ENCODE data around the gene AARS2.

AARS2 gene

DNA sequence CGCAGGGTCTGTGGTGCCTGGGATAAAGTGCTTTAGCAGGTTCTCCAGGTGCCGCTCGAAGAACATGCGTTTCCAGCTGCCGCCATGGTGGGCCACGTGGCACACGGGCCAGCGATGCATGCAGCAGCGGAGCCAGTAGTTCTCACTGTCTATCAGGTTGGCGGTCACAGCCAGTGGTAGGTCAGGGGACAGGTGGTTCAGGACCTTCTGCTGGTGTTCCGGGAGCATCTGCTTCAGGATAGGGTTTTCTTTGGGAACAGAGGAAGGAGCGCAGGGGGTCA lies 26.9 kb downstream of the AARS2 start:
- Mint-ChIP-seq H3K36me3 (ENCODE audit: low read depth) (no peaks in the 10 kb centered on the region), H3K4me1 (ENCODE audit: low read depth) (peaks cover 16% of the 10 kb centered on the region)

DNA sequence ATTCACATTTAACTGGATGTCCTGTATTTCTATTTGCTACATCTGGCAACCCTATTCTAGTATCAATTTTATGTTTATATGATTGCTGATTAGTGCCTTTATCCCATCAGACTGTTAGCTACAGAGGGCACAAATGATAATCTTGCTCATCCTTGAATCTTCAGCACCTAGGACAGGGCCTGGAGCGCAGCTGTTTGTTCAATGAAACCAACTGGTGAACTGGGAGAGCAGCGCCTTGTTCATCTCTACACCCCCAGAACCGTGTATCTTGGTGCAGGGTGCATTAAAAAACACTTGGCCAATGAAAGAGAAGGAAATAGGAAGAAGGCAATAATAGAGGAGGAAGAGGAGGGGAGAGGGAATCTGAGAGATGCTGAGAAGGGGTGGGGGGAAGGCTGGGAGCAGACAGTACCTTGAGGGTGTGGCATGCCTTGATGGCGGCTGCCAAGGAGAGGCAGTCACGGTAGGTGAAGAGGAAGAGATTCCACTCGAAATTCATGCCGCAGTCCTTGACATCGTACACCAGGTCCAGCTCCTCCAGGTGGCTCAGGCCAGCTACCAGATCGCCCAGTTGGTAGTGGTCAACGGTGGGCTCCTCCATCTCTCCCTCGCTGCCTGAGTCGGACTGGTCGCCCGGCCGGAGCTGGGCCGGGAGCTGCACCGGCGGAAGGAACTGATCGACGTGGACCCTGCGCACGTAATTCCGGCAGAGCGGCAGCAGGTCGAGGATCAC lies 27.4 kb downstream of the AARS2 start:
- Mint-ChIP-seq H3K27me3 (peaks cover 63% of the 10 kb centered on the region), H3K36me3 (ENCODE audit: low read depth) (no peaks in the 10 kb centered on the region), H3K9me3 (no peaks in the 10 kb centered on the region), H3K4me3 (no peak overlapping the region), H3K27ac (no peak overlapping the region), H3K4me1 (ENCODE audit: low read depth) (peaks cover 16% of the 10 kb centered on the region)
- intact Hi-C loops (cut with micrococcal nuclease) = no loop called here

More for the DNA sequence above, 26.9 kb downstream of the AARS2 start:
- Mint-ChIP-seq H3K27me3 (peaks cover 65% of the 10 kb centered on the region), H3K4me3 (no peak overlapping the region), H3K9me3 (no peaks in the 10 kb centered on the region), H3K27ac (no peak overlapping the region)
- intact Hi-C loops (cut with micrococcal nuclease) = no loop called here

DNA sequence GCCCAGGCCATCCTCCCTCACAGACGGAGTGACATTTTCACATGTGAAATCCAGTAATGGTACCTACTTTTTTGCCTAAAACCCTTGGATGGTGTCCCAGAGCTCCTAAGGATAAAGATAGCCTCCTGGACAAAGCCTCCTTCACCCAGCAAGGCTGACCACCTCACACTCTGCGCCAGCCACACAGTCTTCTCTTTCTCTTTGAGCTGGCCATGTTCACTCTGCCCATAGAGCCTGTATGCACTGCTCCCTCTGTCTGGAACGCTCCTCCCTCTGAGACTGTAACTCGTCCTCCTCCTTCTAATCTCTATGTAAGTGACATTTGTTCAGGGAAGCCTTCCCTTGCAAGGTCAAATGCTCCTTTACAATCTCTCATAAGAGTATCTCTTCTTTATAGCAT lies 28.3 kb downstream of the AARS2 start:
- no peak overlapping the region for H3K4me3 Mint-ChIP-seq
- H3K36me3 Mint-ChIP-seq (ENCODE audit: low read depth) = no peaks in the 10 kb centered on the region
- H3K27me3 Mint-ChIP-seq = peaks cover 63% of the 10 kb centered on the region
- intact Hi-C loops (cut with micrococcal nuclease) = no loop called here
- peaks cover 18% of the 10 kb centered on the region for H3K4me1 Mint-ChIP-seq (ENCODE audit: low read depth)
- H3K27ac Mint-ChIP-seq = no peak overlapping the region
- H3K9me3 Mint-ChIP-seq = no peaks in the 10 kb centered on the region

DNA sequence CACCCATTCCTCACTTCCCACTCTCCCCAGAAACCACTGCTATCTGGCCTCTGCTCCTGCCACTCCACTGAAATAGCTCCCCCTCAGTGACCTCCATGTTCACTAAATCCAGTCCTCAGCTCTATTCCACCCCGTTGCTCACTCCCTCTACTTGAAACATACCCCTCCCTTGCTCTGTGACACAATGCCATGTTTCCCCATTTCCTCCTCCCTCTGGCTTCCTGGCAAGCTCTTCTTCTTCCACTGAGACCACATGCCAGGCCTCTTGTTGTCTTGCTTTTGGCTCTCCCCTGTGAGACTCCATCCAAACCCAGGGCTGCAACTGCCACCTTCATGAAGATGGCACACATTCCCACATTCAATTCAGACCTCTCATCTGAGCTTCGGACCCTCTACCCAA lies 29.0 kb downstream of the AARS2 start:
- Mint-ChIP-seq H3K27me3 (peaks cover 63% of the 10 kb centered on the region), H3K9me3 (no peaks in the 10 kb centered on the region), H3K4me3 (no peak overlapping the region), H3K36me3 (ENCODE audit: low read depth) (no peaks in the 10 kb centered on the region), H3K4me1 (ENCODE audit: low read depth) (peaks cover 26% of the 10 kb centered on the region), H3K27ac (no peak overlapping the region)
- intact Hi-C loops (cut with micrococcal nuclease) = no loop called here

DNA sequence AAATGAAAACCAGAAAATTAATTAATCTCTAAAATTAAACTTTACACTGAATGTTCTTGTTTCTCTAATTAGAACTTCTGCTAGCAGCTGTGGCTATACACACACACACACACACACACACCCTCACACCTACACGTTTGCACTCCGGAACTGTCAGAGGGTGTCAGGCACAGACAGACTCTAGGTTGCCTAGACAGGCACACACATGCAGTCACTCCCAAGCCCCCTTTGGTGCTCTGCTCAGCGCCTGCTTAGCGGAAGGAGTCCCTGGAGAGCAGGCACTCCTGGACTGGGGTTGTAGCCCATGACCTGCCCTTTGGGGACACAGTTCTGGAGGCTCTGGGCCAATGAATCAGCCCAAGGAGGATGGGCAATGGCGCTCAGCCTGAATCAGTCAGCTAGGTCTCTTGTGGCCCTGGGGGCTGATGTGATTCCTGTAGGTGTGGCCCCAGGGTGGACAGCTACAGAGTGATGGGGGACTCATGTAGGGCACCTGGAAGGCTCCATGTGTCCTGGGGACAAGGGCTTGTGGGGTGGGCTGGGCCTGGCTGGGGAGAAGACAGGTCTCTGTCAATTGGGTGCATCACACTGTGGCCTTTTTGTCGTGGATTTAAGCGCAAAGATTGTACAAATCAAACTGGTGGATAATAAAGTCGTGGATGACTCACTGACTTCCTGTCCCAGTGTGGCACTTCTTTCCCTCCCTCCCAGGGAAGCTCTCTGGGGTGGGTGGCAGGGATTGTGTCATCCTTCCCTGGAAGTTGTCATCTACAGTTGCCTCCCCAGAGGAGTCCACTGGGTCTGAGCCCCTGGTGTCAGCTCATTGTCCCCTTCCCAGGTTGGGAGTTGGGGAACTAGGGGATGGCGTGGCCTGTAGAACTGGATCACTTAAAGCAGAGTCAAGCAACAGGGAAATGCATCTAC lies 34.1 kb downstream of the AARS2 start:
- H3K27ac Mint-ChIP-seq = peak overlapping the region; percentile 10
- H3K27me3 Mint-ChIP-seq = peaks cover 76% of the 10 kb centered on the region
- H3K4me1 Mint-ChIP-seq (ENCODE audit: low read depth) = peaks cover 24% of the 10 kb centered on the region
- no peaks in the 10 kb centered on the region for H3K36me3 Mint-ChIP-seq (ENCODE audit: low read depth)
- H3K9me3 Mint-ChIP-seq = no peaks in the 10 kb centered on the region
- intact Hi-C loops (cut with micrococcal nuclease) = no loop called here
- H3K4me3 Mint-ChIP-seq = no peak overlapping the region

DNA sequence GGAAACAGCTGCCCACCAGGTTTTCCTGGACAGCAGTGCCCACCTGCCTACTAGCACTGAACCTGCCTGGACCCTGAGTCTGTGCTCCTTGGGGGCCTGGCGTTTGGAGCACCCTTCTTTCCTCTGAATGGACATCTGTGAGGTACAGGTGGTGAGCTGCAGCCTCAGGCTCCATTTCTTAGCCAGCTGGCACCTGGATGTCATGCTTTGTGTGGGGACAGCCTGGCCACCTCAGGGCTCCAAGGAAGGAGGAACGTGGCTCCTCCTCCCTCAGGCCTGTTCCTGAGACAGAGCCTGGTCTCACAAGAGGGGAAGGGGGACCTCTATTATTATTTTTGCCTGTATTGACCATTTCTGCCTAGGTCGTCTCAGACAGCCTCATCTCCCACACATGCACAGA lies 34.8 kb downstream of the AARS2 start:
- H3K27me3 Mint-ChIP-seq = peaks cover 72% of the 10 kb centered on the region
- no peak overlapping the region for H3K27ac Mint-ChIP-seq
- no peaks in the 10 kb centered on the region for H3K36me3 Mint-ChIP-seq (ENCODE audit: low read depth)
- peaks cover 16% of the 10 kb centered on the region for H3K4me1 Mint-ChIP-seq (ENCODE audit: low read depth)
- H3K9me3 Mint-ChIP-seq = no peaks in the 10 kb centered on the region
- no peak overlapping the region for H3K4me3 Mint-ChIP-seq
- intact Hi-C loops (cut with micrococcal nuclease) = no loop called here

DNA sequence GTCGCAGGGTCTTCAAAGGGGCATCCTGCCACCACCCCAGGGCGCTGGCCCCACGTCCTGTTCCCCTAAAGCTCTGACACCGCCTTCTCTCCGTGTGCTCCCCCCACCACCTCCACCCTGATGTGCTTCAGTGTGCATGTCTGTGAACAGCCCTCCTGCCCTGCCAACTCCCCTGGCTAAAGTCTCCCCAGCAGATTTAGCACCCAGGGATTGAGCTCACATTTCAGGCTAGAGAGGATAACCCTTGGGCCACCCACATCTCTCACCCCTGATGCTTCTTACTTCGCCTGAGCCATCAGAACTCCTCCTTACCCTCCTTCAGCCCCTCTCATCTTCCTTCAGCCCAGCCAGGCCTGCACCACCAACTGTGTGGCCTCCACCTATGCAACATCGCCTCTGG lies 35.4 kb downstream of the AARS2 start:
- Mint-ChIP-seq H3K4me3 (no peak overlapping the region), H3K36me3 (ENCODE audit: low read depth) (no peaks in the 10 kb centered on the region), H3K4me1 (ENCODE audit: low read depth) (peaks cover 16% of the 10 kb centered on the region), H3K27ac (no peak overlapping the region), H3K9me3 (no peaks in the 10 kb centered on the region), H3K27me3 (peaks cover 72% of the 10 kb centered on the region)
- intact Hi-C loops (cut with micrococcal nuclease) = no loop called here

DNA sequence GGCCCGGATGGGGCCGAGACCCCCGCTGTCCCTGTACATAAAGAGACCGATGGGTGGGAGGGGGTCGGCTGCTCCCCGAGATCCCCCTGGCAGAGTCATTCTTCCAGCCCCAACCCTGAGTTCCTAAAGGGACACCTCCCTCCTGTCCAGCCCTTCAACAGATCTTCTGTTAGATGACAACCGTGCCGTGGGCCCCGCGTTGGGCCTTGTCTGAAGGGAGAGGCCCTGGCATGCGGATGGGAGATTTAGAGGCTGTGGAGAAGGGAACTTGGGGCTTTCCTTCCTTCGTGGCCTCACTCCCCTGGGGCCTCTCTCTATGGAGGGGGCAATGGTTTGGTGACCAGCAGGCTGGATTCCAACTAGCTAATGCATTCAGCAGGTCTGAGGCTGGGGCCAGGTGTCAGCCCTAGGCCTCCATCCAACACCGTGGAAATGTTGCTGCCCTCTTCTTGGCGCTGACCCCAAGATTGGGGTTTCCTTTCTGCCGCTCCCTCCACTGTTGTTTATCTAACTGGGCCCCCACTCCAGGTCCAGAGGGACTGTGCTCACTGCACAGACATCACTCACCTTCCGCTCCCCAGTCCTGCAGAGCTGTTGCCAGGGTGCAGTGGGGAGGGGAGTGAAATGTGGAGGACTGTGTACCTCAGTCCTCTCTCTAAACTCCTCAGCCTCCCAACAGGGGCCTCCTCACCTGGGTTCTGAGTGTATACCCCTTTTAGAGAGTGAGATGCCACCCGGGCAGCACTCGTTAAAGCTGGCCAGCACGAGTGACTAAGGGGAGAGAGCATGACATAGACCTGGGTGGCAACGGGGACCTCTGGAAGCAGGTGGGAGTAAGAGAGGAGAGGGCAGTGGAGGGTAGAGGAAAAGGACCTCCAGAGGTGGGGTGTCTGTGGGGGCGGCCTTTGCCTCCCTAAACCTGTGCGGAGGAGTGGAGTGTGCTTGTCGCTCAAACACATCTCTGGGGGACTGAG lies 36.2 kb downstream of the AARS2 start:
- Mint-ChIP-seq H3K9me3 (no peaks in the 10 kb centered on the region), H3K27me3 (peaks cover 74% of the 10 kb centered on the region), H3K27ac (no peak overlapping the region), H3K36me3 (ENCODE audit: low read depth) (no peaks in the 10 kb centered on the region), H3K4me1 (ENCODE audit: low read depth) (peaks cover 16% of the 10 kb centered on the region), H3K4me3 (no peak overlapping the region)
- intact Hi-C loops (cut with micrococcal nuclease) = no loop called here

DNA sequence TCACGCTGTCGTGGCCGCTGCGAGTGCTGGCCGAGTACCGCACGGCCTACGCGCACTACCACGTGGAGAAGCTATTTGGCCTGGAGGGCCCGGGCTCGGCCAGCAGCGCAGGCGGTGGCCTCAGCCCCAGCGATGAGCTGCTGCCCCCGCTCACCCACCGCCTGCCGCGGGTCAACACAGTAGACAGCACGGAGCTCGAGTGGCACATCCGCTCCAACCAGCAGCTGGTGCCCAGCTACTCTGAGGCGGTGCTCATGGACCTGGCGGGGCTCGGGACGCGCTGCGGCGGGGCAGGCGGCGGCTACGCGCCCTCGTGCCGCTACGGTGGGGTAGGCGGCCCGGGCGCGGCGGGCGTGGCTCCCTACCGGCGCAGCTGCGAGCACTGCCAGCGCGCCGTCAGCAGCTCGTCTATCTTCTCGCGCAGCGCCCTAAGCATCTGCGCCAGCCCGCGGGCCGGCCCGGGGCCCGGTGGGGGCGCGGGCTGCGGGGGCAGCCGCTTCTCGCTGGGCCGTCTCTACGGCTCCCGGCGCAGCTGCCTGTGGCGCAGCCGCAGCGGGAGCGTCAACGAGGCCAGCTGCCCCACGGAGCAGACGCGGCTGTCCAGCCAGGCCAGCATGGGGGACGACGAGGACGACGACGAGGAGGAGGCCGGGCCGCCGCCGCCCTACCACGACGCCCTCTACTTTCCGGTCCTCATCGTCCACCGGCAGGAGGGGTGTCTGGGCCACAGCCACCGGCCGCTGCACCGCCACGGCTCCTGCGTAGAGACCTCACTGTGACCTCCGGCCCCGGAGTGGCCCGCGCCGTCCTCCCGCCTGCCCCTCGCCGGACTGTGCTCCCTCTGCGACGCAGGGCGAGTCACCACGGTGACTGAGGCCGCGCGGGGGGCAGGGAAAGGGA lies 37.1 kb downstream of the AARS2 start:
- Mint-ChIP-seq H3K36me3 (ENCODE audit: low read depth) (no peaks in the 10 kb centered on the region), H3K4me3 (peak overlapping the region; percentile 10), H3K4me1 (ENCODE audit: low read depth) (peaks cover 16% of the 10 kb centered on the region), H3K27ac (no peak overlapping the region), H3K27me3 (peaks cover 82% of the 10 kb centered on the region), H3K9me3 (no peaks in the 10 kb centered on the region)
- intact Hi-C loops (cut with micrococcal nuclease) = no loop called here

DNA sequence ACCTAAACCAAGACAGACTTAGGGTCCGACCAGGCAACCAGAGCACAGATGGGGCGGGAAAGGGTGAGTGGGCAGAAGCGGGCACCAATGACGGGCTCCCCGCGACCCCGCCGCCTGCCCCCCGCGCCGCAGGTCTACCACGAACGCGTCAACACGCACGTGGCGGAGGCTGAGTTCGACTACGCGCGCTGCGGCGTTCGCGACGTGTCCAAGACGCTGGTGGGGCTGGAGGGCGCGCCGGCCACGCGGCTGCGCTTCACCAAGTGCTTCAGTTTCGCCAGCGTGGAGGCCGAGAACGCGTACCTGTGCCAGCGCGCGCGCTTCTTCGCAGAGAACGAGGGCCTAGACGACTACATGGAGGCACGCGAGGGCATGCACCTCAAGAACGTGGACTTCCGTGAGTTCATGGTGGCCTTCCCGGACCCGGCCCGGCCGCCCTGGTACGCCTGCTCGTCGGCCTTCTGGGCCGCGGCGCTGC lies 37.8 kb downstream of the AARS2 start:
- H3K4me3 Mint-ChIP-seq = no peak overlapping the region
- intact Hi-C loops (cut with micrococcal nuclease) = no loop called here
- H3K4me1 Mint-ChIP-seq (ENCODE audit: low read depth) = peaks cover 16% of the 10 kb centered on the region
- peaks cover 80% of the 10 kb centered on the region for H3K27me3 Mint-ChIP-seq
- H3K36me3 Mint-ChIP-seq (ENCODE audit: low read depth) = no peaks in the 10 kb centered on the region
- H3K9me3 Mint-ChIP-seq = no peaks in the 10 kb centered on the region
- H3K27ac Mint-ChIP-seq = no peak overlapping the region

DNA sequence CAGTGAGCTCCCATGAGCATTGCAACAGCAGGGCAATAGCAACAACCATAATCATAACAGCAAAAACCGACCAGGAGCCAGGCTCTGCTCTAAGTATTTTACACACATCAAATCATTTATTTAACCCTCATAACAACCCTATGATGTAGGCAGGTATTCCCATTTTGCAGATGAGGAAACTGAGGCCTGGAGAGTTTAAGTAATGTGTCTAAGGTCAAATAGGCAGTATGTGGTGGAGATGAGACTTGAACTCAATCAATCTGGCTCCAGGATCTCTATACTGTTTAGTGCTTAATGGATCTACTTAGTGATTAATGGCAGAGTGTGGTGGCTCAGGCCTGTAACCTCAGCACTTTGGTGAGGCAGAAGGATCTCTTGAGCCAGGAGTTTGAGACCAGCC lies 39.5 kb downstream of the AARS2 start:
- no peak overlapping the region for H3K27ac Mint-ChIP-seq
- no peaks in the 10 kb centered on the region for H3K36me3 Mint-ChIP-seq (ENCODE audit: low read depth)
- no peaks in the 10 kb centered on the region for H3K9me3 Mint-ChIP-seq
- H3K27me3 Mint-ChIP-seq = peaks cover 83% of the 10 kb centered on the region
- H3K4me3 Mint-ChIP-seq = no peak overlapping the region
- intact Hi-C loops (cut with micrococcal nuclease) = no loop called here
- H3K4me1 Mint-ChIP-seq (ENCODE audit: low read depth) = peaks cover 12% of the 10 kb centered on the region

DNA sequence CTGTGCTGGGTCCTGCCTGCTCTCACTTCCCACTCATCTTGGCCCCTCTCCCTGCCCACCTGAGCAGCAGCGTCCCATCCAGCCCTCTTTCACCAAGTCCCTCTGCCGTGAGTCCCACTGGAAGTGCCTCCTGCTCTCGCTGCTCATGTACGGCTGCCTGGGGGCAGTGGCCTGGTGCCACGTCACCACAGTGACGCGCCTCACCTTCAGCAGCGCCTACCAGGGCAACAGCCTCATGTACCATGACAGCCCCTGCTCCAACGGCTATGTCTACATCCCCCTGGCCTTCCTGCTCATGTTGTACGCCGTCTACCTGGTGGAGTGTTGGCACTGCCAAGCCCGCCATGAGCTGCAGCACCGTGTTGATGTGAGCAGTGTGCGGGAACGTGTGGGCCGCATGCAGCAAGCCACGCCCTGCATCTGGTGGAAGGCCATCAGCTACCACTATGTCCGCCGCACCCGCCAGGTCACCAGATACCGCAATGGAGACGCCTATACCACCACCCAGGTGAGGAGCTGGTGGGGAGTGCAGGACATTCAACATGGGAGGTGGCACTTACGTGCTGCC lies 40.1 kb downstream of the AARS2 start:
- Mint-ChIP-seq H3K4me3 (no peak overlapping the region), H3K4me1 (ENCODE audit: low read depth) (peaks cover 11% of the 10 kb centered on the region), H3K27ac (no peak overlapping the region), H3K36me3 (ENCODE audit: low read depth) (no peaks in the 10 kb centered on the region), H3K9me3 (no peaks in the 10 kb centered on the region), H3K27me3 (peaks cover 84% of the 10 kb centered on the region)
- intact Hi-C loops (cut with micrococcal nuclease) = no loop called here

DNA sequence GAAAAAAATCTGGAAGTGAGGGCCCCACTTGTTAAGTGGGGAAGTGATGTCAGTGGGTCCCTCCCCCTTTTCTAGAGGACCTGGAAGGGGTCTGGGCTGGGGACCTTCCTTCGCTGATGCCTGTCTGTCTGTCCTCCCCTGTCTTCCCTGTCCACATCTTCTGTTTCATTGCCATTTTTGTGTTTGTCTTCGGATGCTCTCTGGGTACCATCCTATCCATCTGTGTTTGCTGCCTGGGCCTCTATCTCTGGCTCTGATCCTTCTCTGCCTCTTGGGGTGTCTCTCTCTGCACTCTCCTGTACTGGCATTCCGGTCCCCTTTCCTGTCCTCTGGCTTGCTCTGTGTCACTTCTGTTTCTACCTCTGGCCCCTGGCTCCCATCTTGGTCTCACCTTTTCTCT lies 40.6 kb downstream of the AARS2 start:
- H3K4me3 Mint-ChIP-seq = no peak overlapping the region
- no peaks in the 10 kb centered on the region for H3K9me3 Mint-ChIP-seq
- no peaks in the 10 kb centered on the region for H3K36me3 Mint-ChIP-seq (ENCODE audit: low read depth)
- peaks cover 11% of the 10 kb centered on the region for H3K4me1 Mint-ChIP-seq (ENCODE audit: low read depth)
- intact Hi-C loops (cut with micrococcal nuclease) = no loop called here
- H3K27ac Mint-ChIP-seq = no peak overlapping the region
- peaks cover 79% of the 10 kb centered on the region for H3K27me3 Mint-ChIP-seq

Data from dendritic cell treated with granulocyte-macrophage colony-stimulating factor and Interleukin-4, amounts not matched to agents 40 ng/mL and 50 ng/mL, for 4 days (primary cell).